Chondrocyte (in vitro differentiated cells): ENCODE data around the gene TTC28. TPM values are rescaled to one million over a fixed set of nuclear protein-coding genes. Genes with fewer than 3 reads are reported as not detected.
"Not testable (repeated sequence)": the region's sequence is repeated elsewhere in the genome, so short reads cannot be mapped to it uniquely, and the experiment has no call there.

Source experiments
- DNase-seq: peaks from one replicate; pipeline ENCODE4 v3.0.0; 2021; ENCODE audit warnings: mixed read lengths, low spot score
- H3K27ac Mint-ChIP-seq: one replicate; pipeline ENCODE4 v1.8.0; 2021; ENCODE audit warnings: mild to moderate bottlenecking, moderate library complexity, mixed read lengths; ENCODE audit not compliant: unreplicated experiment
- H3K27me3 Mint-ChIP-seq: 2 replicates; pipeline ENCODE4 v1.8.0; 2021; ENCODE audit warnings: low read depth, mixed read lengths
- H3K36me3 Mint-ChIP-seq: 2 replicates; pipeline ENCODE4 v1.8.0; 2021; ENCODE audit warnings: low read depth, mixed read lengths
- H3K4me1 Mint-ChIP-seq: 2 replicates; pipeline ENCODE4 v1.8.0; 2021; ENCODE audit warnings: low read depth, mild to moderate bottlenecking, mixed read lengths
- H3K4me3 Mint-ChIP-seq: one replicate; pipeline ENCODE4 v1.8.0; 2021; ENCODE audit warnings: mild to moderate bottlenecking, moderate library complexity, mixed read lengths; ENCODE audit not compliant: unreplicated experiment
- H3K9me3 Mint-ChIP-seq: 2 replicates; pipeline ENCODE4 v1.8.0; 2021; ENCODE audit warnings: low read depth, mixed read lengths
- CTCF ChIP-seq: fragments of 200-600 bp; sonication (generic); IDR thresholded peaks from 2 replicates; pipeline ENCODE4 v1.5.0; 2021; ENCODE audit warnings: antibody characterized with exemption, mild to moderate bottlenecking, moderate library complexity
- total RNA-seq: library from RNA; stranded (reverse); gene quantifications from 3 replicates; pipeline ENCODE4 v1.2.1, GENCODE V29; 2021

Gene TTC28
- total RNA-seq, 1 donor from 2014 or later: 38.3 TPM

GRCh38 chr22:28205926-28206325 is 473.7 kb downstream of the TTC28 start:
- peaks cover 6% of the 10 kb centered on the region for H3K36me3 Mint-ChIP-seq
- H3K4me1 Mint-ChIP-seq: peaks cover 17% of the 10 kb centered on the region
- no peak overlapping the region for H3K27ac Mint-ChIP-seq
- no peak for DNase-seq
- H3K4me3 Mint-ChIP-seq: no peak overlapping the region
- H3K9me3 Mint-ChIP-seq: peaks cover 9% of the 10 kb centered on the region
- H3K27me3 Mint-ChIP-seq: no peaks in the 10 kb centered on the region
- no peak for TF ChIP-seq CTCF

GRCh38 chr22:28204382-28204781 is 475.3 kb downstream of the TTC28 start:
- Mint-ChIP-seq H3K27ac (no peak overlapping the region), H3K4me1 (peaks cover 17% of the 10 kb centered on the region), H3K9me3 (no peaks in the 10 kb centered on the region), H3K36me3 (no peaks in the 10 kb centered on the region), H3K4me3 (no peak overlapping the region), H3K27me3 (no peaks in the 10 kb centered on the region)
- no peak for DNase-seq
- TF ChIP-seq CTCF: no peak

GRCh38 chr22:28203286-28203685 is 476.4 kb downstream of the TTC28 start:
- no peak overlapping the region for H3K4me3 Mint-ChIP-seq
- H3K4me1 Mint-ChIP-seq: peaks cover 17% of the 10 kb centered on the region
- H3K27ac Mint-ChIP-seq: no peak overlapping the region
- no peaks in the 10 kb centered on the region for H3K27me3 Mint-ChIP-seq
- no peaks in the 10 kb centered on the region for H3K36me3 Mint-ChIP-seq
- no peak for TF ChIP-seq CTCF
- H3K9me3 Mint-ChIP-seq: no peaks in the 10 kb centered on the region
- no peak for DNase-seq

GRCh38 chr22:28198692-28199091 is 480.9 kb downstream of the TTC28 start:
- H3K4me1 Mint-ChIP-seq: no peaks in the 10 kb centered on the region
- H3K27ac Mint-ChIP-seq: no peak overlapping the region
- DNase-seq: no peak
- H3K27me3 Mint-ChIP-seq: no peaks in the 10 kb centered on the region
- TF ChIP-seq CTCF: no peak
- no peak overlapping the region for H3K4me3 Mint-ChIP-seq
- peaks cover 1% of the 10 kb centered on the region for H3K36me3 Mint-ChIP-seq
- H3K9me3 Mint-ChIP-seq: peaks cover 7% of the 10 kb centered on the region

DNA sequence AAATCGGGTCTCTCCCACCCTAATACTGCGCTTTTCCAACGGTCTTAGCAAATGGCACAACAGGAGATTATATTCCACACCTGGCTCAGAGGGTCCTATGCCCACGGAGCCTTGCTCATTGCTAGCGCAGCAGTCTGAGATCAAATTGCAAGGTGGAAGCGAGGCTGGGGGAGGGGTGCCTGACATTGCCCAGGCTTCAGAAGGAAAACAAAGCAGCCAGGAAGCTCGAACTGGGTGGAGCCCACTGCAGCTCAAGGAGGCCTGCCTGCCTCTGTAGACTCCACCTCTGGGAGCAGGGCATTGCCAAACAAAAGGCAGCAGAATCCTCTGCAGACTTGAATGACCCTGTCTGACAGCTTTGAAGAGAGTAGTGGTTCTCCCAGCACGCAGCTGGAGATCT is 488.1 kb downstream of the TTC28 start:
- not testable (repeated sequence) for H3K27ac Mint-ChIP-seq, H3K27me3 Mint-ChIP-seq, H3K4me3 Mint-ChIP-seq, DNase-seq, H3K4me1 Mint-ChIP-seq, H3K36me3 Mint-ChIP-seq
- H3K9me3 Mint-ChIP-seq: peaks cover 16% of the 10 kb centered on the region

- H3K9me3 Mint-ChIP-seq: peaks cover 8% of the 10 kb centered on the region
- no peak overlapping the region for H3K27ac Mint-ChIP-seq
Measured at GRCh38 chr22:28188178-28188879, 491.3 kb downstream of the TTC28 start.

More at GRCh38 chr22:28188178-28188879, 491.3 kb downstream of the TTC28 start:
- H3K4me3 Mint-ChIP-seq: no peak overlapping the region
- no peak for DNase-seq
- H3K36me3 Mint-ChIP-seq: peaks cover 2% of the 10 kb centered on the region
- no peaks in the 10 kb centered on the region for H3K27me3 Mint-ChIP-seq
- no peak for TF ChIP-seq CTCF
- no peaks in the 10 kb centered on the region for H3K4me1 Mint-ChIP-seq
